ENCODE data around the gene CNR2.
A peak's percentile ranks its signal among the peaks of the same experiment; 100 is the strongest.

CNR2 gene

GRCh38 chr1:23959461-23960290, 46.5 kb upstream of the CNR2 start, which contains the start of gene PNRC2 (continued):
- no peak for TF ChIP-seq ZNF26 (tag by site-specific recombination; IDR thresholded peaks at IDR 0.05)
- TF ChIP-seq BCL11B (tag by site-specific recombination; IDR thresholded peaks at IDR 0.05; ENCODE audit: low read depth): peak; percentile 65
- TF ChIP-seq ZNF146 (tag by site-specific recombination; IDR thresholded peaks at IDR 0.05): peak; percentile 18; the same call in 1 of the 2 replicates
- peak; percentile 98 for TF ChIP-seq ZBTB26 (tag by site-specific recombination; optimal IDR thresholded peaks at IDR 0.05)
- TF ChIP-seq ZNF138 (tag by site-specific recombination; IDR thresholded peaks at IDR 0.05; ENCODE audit: borderline replicate concordance): no peak
- TF ChIP-seq ZNF362 (tag by site-specific recombination; IDR thresholded peaks at IDR 0.05): no peak
- peak; percentile 65 for TF ChIP-seq GLIS1 (tag by site-specific recombination; IDR thresholded peaks at IDR 0.05)
- no peak for TF ChIP-seq ZNF747 (tag by site-specific recombination; IDR thresholded peaks at IDR 0.05)
- TF ChIP-seq ZFP37 (tag by site-specific recombination; IDR thresholded peaks at IDR 0.05): peak; percentile 93
- 0 out of 2 replicates have a peak, but pooled peaks have one; percentile 12 for TF ChIP-seq KLF9 (tag by site-specific recombination; IDR thresholded peaks at IDR 0.05; ENCODE audit: low read depth)
- peak; percentile 96 for TF ChIP-seq ZEB2 (tag by site-specific recombination; IDR thresholded peaks at IDR 0.05)
- no peak for TF ChIP-seq ZNF311 (tag by site-specific recombination; IDR thresholded peaks at IDR 0.05; ENCODE audit: borderline replicate concordance)
- no peak for TF ChIP-seq ZNF350 (tag by site-specific recombination; IDR thresholded peaks at IDR 0.05)
- peak; percentile 54; the same call in 1 of the 2 replicates for TF ChIP-seq ZNF561 (tag by site-specific recombination; IDR thresholded peaks at IDR 0.05; ENCODE audit: borderline replicate concordance)
- TF ChIP-seq PATZ1 (tag by site-specific recombination; IDR thresholded peaks at IDR 0.05): peak; percentile 71
- TF ChIP-seq ZNF510 (tag by site-specific recombination; IDR thresholded peaks at IDR 0.05; ENCODE audit: insufficient replicate concordance): no peak
- TF ChIP-seq ZNF558 (tag by site-specific recombination; IDR thresholded peaks at IDR 0.05): no peak
- TF ChIP-seq HOXC10 (CRISPR knock-in tag; IDR thresholded peaks at IDR 0.05): no peak
- TF ChIP-seq ZNF792 (tag by site-specific recombination; IDR thresholded peaks at IDR 0.05): no peak
- no peak for TF ChIP-seq ZNF202 (tag by site-specific recombination; IDR thresholded peaks at IDR 0.05; ENCODE audit: borderline replicate concordance)
- peak; percentile 92 for TF ChIP-seq ZNF76 (tag by site-specific recombination; IDR thresholded peaks at IDR 0.05; ENCODE audit: borderline replicate concordance, low read depth)
- TF ChIP-seq ZSCAN5A (tag by site-specific recombination; IDR thresholded peaks at IDR 0.05): no peak
- no peak for TF ChIP-seq ZNF114 (tag by site-specific recombination; IDR thresholded peaks at IDR 0.05)
- no peak for TF ChIP-seq AEBP2 (tag by site-specific recombination; IDR thresholded peaks at IDR 0.05; ENCODE audit: borderline replicate concordance)
- peak; percentile 79 for TF ChIP-seq SP7 (tag by site-specific recombination; IDR thresholded peaks at IDR 0.05)
- TF ChIP-seq ZNF16 (tag by site-specific recombination; IDR thresholded peaks at IDR 0.05; ENCODE audit: low read depth): 0 out of 2 replicates have a peak, but pooled peaks have one; percentile 24
- peak; percentile 45; the same call in 1 of the 2 replicates for TF ChIP-seq ZNF639 (tag by site-specific recombination; IDR thresholded peaks at IDR 0.05)
- TF ChIP-seq ZSCAN30 (tag by site-specific recombination; IDR thresholded peaks at IDR 0.05): peak; percentile 81
- TF ChIP-seq ZBTB48 (tag by site-specific recombination; IDR thresholded peaks at IDR 0.05): no peak

Measured in HEK293 (cell line).